Medulla oblongata (tissue), 1 donor: ENCODE results near the gene AGAP5.
A peak's percentile ranks its signal among the peaks of the same experiment; 100 is the strongest.

Experiments
- DNase-seq: peaks from one replicate; pipeline ENCODE4 v3.0.0-alpha.2; 2015; ENCODE audit errors: extremely low spot score

Gene AGAP5

DNA sequence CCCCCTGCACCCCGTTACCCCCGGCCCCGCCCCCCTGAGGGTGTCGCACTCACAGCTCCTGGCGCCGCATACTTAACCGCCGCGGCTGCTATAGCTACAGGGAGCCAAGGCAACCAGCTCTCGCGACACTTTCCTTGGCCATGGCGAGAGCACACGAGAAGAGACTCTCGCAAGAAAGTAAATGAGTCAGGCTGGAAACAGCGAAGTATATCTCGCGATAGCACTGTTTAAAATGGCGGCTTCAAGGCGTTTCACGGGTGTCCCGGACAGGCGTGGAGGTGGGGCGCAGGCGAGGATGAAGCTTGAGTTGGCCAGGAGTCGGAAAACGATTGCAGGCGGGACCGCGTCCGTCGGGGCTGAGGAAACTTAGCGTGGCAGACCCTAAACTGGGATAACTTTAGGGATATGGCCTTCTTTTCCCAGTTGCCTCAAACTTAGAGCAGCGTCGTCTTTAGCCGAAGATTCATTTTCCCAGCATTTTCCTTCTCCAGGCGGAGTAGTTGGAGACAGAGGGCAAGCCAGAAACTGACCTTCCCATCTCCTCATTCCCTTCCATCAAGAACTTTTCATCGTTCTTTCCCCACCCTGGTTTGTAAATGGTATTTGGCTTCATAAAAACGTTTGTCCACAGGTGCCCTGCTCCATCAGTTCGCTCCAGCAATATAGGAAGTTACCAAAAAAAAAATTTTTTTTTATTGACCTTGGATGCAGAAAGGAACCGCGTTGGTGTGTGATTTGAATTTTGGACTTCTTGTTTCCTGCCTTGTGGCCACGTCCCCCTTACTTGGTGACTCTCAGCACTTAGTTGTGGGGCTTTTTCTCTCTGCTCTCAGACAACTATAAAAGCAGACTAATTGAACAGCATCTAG is 71.8 kb downstream of the AGAP5 start:
- DNase-seq = peak; percentile 97

DNA sequence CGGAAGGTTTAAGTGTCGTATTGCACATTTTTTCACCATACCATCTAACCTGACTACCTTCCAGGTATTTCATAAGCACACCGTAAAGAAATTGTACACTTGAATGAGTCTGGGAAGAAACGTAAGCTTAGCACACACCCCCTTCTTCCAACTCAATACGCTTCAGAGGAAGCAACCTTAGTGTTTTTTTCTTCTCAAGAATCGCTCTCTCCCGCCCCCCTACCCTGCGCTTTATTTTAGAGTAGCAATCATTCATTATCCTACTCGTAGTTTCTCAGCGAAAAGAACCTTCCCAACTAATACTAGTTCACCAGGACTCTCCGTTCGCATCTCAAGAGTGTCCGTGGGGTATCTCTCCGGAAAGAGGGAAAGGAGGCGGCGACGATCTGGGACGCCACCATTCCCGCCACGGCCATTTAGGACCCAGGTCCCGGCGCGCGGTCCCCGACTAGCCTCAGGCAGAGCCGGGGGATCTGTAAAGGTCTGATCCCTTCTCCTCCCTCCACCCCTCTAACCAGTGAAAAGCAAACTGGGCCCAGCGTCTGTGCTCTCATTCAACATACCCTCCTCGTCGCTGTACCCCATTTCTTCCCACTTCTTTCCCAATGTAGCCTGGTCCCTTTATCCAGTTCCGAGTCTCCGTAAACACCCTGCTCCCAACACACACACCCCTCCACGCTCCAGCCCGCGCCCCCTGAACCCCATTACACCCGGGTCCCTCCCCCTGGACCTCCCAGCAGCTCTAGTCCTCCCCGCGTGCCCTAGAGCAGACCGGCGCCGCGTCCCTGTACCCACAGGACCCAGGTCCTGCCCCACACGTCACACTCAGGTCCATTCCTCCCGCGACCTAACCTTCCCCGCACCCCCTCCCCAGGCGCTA is 72.7 kb downstream of the AGAP5 start:
- DNase-seq = peak; percentile 58
